Nephron progenitor cell (in vitro differentiated cells): Measurements from ENCODE around the gene TTLL5.

ENCODE experiments used
- DNase-seq: peaks from one replicate; pipeline ENCODE4 v3.0.0; 2021
- H3K27ac Mint-ChIP-seq: 2 replicates; pipeline ENCODE4 v1.8.0; 2021; ENCODE audit warnings: mild to moderate bottlenecking, moderate library complexity, mixed read lengths
- H3K27me3 Mint-ChIP-seq: 2 replicates; pipeline ENCODE4 v1.8.0; 2021; ENCODE audit warnings: mild to moderate bottlenecking, low read depth, mixed read lengths; ENCODE audit not compliant: poor library complexity
- H3K36me3 Mint-ChIP-seq: 2 replicates; pipeline ENCODE4 v1.8.0; 2021; ENCODE audit warnings: low read depth, mixed read lengths
- H3K4me1 Mint-ChIP-seq: 2 replicates; pipeline ENCODE4 v1.8.0; 2021; ENCODE audit warnings: mixed read lengths
- H3K4me3 Mint-ChIP-seq: 2 replicates; pipeline ENCODE4 v1.8.0; 2021; ENCODE audit warnings: mild to moderate bottlenecking, moderate library complexity, mixed read lengths
- H3K9me3 Mint-ChIP-seq: 2 replicates; pipeline ENCODE4 v1.8.0; 2021; ENCODE audit warnings: mild to moderate bottlenecking, moderate library complexity, mixed read lengths
- TF ChIP-seq, protein P1 (sequence below): fragments of 200-600 bp; sonication (generic); IDR thresholded peaks from 2 replicates; pipeline ENCODE4 v1.5.0; 2021; ENCODE audit warnings: antibody characterized with exemption

Gene TTLL5

DNA sequence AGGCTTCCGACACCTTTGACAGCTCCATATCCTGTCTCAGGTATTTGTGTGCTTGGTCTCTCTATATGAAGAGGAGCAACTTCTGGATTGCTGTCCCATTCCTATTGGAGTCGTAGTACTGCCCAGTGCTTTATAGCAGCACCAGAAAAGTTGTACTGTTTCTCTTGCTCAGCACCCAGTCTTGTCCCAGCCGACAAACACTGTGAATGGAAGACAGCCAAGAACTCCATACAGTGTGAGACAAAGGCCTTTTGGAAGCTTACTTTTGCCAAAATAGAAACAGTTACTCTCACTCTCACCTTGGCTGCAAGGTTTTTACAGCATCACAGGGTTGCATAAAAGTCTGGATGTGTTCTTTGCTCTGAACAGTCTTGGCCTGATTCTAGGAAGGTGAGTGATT, 215.5 kb downstream of the TTLL5 start:
- Mint-ChIP-seq H3K4me1 (no peaks in the 10 kb centered on the region), H3K27ac (no peak overlapping the region), H3K27me3 (no peaks in the 10 kb centered on the region), H3K4me3 (no peak overlapping the region), H3K9me3 (no peaks in the 10 kb centered on the region), H3K36me3 (peaks cover 30% of the 10 kb centered on the region)
- TF ChIP-seq, protein P1, sequence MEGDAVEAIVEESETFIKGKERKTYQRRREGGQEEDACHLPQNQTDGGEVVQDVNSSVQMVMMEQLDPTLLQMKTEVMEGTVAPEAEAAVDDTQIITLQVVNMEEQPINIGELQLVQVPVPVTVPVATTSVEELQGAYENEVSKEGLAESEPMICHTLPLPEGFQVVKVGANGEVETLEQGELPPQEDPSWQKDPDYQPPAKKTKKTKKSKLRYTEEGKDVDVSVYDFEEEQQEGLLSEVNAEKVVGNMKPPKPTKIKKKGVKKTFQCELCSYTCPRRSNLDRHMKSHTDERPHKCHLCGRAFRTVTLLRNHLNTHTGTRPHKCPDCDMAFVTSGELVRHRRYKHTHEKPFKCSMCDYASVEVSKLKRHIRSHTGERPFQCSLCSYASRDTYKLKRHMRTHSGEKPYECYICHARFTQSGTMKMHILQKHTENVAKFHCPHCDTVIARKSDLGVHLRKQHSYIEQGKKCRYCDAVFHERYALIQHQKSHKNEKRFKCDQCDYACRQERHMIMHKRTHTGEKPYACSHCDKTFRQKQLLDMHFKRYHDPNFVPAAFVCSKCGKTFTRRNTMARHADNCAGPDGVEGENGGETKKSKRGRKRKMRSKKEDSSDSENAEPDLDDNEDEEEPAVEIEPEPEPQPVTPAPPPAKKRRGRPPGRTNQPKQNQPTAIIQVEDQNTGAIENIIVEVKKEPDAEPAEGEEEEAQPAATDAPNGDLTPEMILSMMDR: no peak
- DNase-seq: no peak

DNA sequence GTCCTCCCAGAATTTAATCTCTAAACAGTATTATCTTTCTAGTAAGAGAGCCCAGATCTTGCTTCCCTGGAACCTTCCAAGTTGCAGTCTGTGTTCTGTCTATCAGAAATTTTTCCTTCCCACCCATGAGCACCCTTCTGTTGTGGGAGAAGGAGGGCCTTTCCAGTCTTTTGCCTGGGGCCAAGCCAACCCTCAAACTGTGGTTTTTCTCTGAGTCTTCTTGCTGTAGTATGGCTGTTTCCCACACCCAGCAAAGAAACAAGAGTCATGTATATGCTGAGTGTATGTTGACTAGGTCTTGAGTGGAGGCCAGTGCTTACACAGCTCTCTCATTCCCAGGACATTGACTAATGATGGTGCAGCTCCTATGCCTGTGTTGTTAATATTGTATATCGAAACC, 216.2 kb downstream of the TTLL5 start:
- no peaks in the 10 kb centered on the region for H3K4me1 Mint-ChIP-seq
- H3K36me3 Mint-ChIP-seq: peaks cover 22% of the 10 kb centered on the region
- H3K27me3 Mint-ChIP-seq: no peaks in the 10 kb centered on the region
- TF ChIP-seq, protein P1: no peak
- DNase-seq: no peak
- no peak overlapping the region for H3K27ac Mint-ChIP-seq
- no peaks in the 10 kb centered on the region for H3K9me3 Mint-ChIP-seq
- no peak overlapping the region for H3K4me3 Mint-ChIP-seq

DNA sequence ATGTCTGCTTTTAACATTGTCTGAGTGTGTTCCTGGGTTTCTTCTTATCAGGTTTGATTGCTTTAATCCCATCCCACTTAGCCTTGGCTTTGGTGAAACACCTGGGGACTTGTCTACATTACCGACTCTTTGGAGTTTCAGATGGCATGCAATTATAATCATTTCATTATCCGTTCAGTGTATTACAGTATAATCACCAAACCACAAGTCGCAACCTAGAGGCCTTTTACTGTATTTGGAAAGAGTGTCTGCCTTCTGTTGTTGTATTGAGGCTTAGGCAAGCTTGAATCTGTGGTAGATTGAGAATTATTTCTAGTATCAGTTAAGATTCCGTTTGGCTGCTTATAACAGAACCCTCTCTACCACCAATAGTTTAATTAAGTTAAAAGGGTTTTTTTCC, 216.8 kb downstream of the TTLL5 start:
- Mint-ChIP-seq H3K27me3 (no peaks in the 10 kb centered on the region), H3K4me1 (no peaks in the 10 kb centered on the region), H3K4me3 (no peak overlapping the region), H3K27ac (no peak overlapping the region), H3K9me3 (no peaks in the 10 kb centered on the region), H3K36me3 (peaks cover 24% of the 10 kb centered on the region)
- no peak for DNase-seq
- TF ChIP-seq, protein P1: no peak

DNA sequence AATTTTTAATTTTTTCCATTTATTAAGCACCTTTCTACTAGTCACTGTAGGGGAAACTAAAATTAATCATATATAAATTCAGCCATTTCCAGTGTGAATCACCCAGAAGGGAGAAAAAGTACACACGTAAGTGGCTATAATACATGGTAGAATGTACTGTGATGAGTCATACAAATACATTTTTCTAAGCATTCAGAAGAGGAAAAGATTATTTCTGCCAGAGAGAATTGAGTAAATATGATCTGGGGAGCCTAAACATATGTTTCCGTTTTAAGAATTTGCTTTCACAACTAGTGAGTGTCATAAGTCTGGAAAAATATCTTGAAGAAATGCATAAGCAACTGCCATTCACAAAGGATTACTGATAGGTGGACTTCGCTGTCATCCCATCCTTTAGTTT, 218.0 kb downstream of the TTLL5 start:
- H3K27me3 Mint-ChIP-seq: no peaks in the 10 kb centered on the region
- H3K27ac Mint-ChIP-seq: no peak overlapping the region
- no peak overlapping the region for H3K4me3 Mint-ChIP-seq
- no peaks in the 10 kb centered on the region for H3K4me1 Mint-ChIP-seq
- H3K9me3 Mint-ChIP-seq: no peaks in the 10 kb centered on the region
- TF ChIP-seq, protein P1: no peak
- no peak for DNase-seq
- peaks cover 27% of the 10 kb centered on the region for H3K36me3 Mint-ChIP-seq

DNA sequence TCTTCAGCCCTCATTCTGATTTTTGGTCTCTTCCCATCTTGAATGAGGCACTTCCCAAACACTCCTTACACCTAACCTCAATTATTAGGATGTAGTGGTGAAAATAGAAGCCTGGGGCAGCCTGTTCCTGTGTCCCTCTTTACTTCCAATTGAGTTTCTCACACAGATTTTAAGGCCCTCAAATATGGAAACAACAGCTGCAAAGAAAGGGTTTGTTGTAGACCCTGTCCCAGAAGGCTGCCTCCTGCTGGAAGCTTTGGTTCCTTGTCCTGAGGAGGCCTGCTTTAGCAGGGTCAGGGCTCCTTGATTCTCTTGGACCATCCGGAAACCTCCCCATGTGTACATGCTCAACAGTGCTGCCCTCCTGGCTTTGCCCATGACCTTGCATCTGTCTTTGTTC, 219.5 kb downstream of the TTLL5 start:
- Mint-ChIP-seq H3K27ac (no peak overlapping the region), H3K9me3 (no peaks in the 10 kb centered on the region), H3K4me1 (no peaks in the 10 kb centered on the region), H3K36me3 (peaks cover 28% of the 10 kb centered on the region), H3K4me3 (no peak overlapping the region), H3K27me3 (no peaks in the 10 kb centered on the region)
- DNase-seq: no peak
- TF ChIP-seq, protein P1: no peak

DNA sequence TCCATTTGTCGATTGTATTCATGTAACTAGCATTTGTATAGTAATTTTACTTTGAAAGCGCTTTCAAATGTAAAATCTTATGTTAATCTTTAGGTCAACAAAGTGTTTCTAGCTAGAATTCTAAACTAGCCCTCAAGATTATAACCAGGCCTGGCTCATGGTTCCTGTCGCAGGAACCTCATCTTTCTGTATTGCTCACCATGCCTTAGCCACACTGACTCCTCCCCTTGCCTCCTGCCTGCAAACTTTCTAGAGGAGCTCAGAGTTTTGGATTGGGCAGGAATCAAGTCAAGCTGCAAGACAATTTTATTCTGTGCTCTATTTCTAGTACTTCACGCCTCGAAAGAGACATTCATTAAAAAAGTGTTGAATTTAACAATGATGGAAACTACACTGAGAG, 220.9 kb downstream of the TTLL5 start:
- Mint-ChIP-seq H3K36me3 (peaks cover 22% of the 10 kb centered on the region), H3K27me3 (no peaks in the 10 kb centered on the region), H3K4me1 (peaks cover 10% of the 10 kb centered on the region), H3K9me3 (no peaks in the 10 kb centered on the region), H3K4me3 (no peak overlapping the region), H3K27ac (no peak overlapping the region)
- TF ChIP-seq, protein P1: no peak
- no peak for DNase-seq
